Uterus (tissue), 4 donors: ENCODE data around the gene SLC30A7. TPM values are rescaled to one million over a fixed set of nuclear protein-coding genes. Genes with fewer than 3 reads are reported as not detected.

Source experiments
- DNase-seq, 2 donors: peaks; one replicate each; pipeline ENCODE4 v3.0.0-alpha.2; 2019 to 2020
- H3K27ac ChIP-seq, 2 donors: fragments of 200-600 bp; sonication (generic); 1 replicate in 1 of 2; 2 replicates in 1 of 2; pipeline ENCODE4 v1.5.1; 2016 to 2018
- H3K27me3 ChIP-seq, 2 donors: fragments of 200-600 bp; sonication (generic); one replicate each; pipeline ENCODE4 v1.5.1; 2018 to 2019; ENCODE audit warnings: control low read depth in 1 of 2
- H3K36me3 ChIP-seq, 2 donors: fragments of 200-600 bp; sonication (generic); one replicate each; pipeline ENCODE4 v1.5.1; 2019; ENCODE audit warnings: control low read depth in 1 of 2
- H3K4me1 ChIP-seq, 2 donors: fragments of 200-600 bp; sonication (generic); one replicate each; pipeline ENCODE4 v1.5.1; 2018 to 2019; ENCODE audit warnings: control low read depth in 1 of 2
- H3K4me3 ChIP-seq, 2 donors: fragments of 200-600 bp; sonication (generic); 1 replicate in 1 of 2; 2 replicates in 1 of 2; pipeline ENCODE4 v1.5.1; 2018 to 2019; ENCODE audit warnings: mild to moderate bottlenecking in 1 of 2
- H3K9me3 ChIP-seq, 2 donors: fragments of 200-600 bp; sonication (generic); one replicate each; pipeline ENCODE4 v1.5.1; 2019; ENCODE audit warnings: control low read depth in 1 of 2
- CTCF ChIP-seq, 4 experiments: fragments of 200-600 bp in 2 of 4; fragments of 450-650 bp in 2 of 4; sonication (generic) in 2 of 4; IDR thresholded peaks; one replicate each; pipeline ENCODE4 v1.5.1; 2016 to 2019; ENCODE audit warnings: antibody characterized with exemption in 4 of 4, mild to moderate bottlenecking in 2 of 4, moderate library complexity in 1 of 4
- POLR2A ChIP-seq, 2 donors: fragments of 450-650 bp; IDR thresholded peaks; one replicate each; pipeline ENCODE4 v1.6.1; 2016; ENCODE audit warnings: antibody characterized with exemption in 2 of 2, mild to moderate bottlenecking in 1 of 2, moderate library complexity in 1 of 2
- intact Hi-C: fragments of 100-400 bp; cut with DNase I; formaldehyde crosslinking; loops from one replicate; pipeline ENCODE4 v1.15.1; 2023; ENCODE audit warnings: low total_unique reads
- total RNA-seq, 4 donors: library from RNA; depleted of rRNA in 3 of 4; stranded (reverse); fragments of >200 nt in 3 of 4; gene quantifications; one replicate each; pipeline versions ENCODE4 v1.1.0 to v1.2.4, GENCODE V29; 2014 to 2023
- donor health status: DM: yes; HTN: yes; CAD: no.

SLC30A7 gene
- total RNA-seq, 4 donors from 2014 or later = 15.1 to 53.0 (median 22.8) TPM

GRCh38 chr1:100988121-100988520 lies 92.2 kb downstream of the SLC30A7 start:
- intact Hi-C loops = no loop called here
- Histone ChIP-seq H3K27me3 (no peaks in the 10 kb centered on the region), H3K36me3 (no peaks in the 10 kb centered on the region), H3K9me3 (no peaks in the 10 kb centered on the region), H3K4me1 (no peaks in the 10 kb centered on the region), H3K27ac (no peak overlapping the region), H3K4me3 (no peak overlapping the region)
- TF ChIP-seq CTCF (IDR thresholded peaks at IDR 0.05) = no peak
- TF ChIP-seq POLR2A (IDR thresholded peaks at IDR 0.05) = no peak
- no peak for DNase-seq

- DNase-seq = no peak
- Histone ChIP-seq H3K9me3 (no peaks in the 10 kb centered on the region), H3K27me3 (no peaks in the 10 kb centered on the region), H3K36me3 (no peaks in the 10 kb centered on the region), H3K27ac (no peak overlapping the region), H3K4me1 (no peaks in the 10 kb centered on the region), H3K4me3 (no peak overlapping the region)
- no peak for TF ChIP-seq POLR2A (IDR thresholded peaks at IDR 0.05)
- TF ChIP-seq CTCF (IDR thresholded peaks at IDR 0.05) = no peak
- intact Hi-C loops = no loop called here
These were observed 93.6 kb downstream of the SLC30A7 start for GRCh38 chr1:100989306-100990077.

- intact Hi-C loops = no loop called here
- Histone ChIP-seq H3K27ac (peak overlapping the region in 1 of 2 donors; percentile 56), H3K27me3 (no peaks in the 10 kb centered on the region), H3K36me3 (no peaks in the 10 kb centered on the region), H3K9me3 (no peaks in the 10 kb centered on the region), H3K4me3 (no peak overlapping the region), H3K4me1 (no peaks in the 10 kb centered on the region)
- TF ChIP-seq CTCF (IDR thresholded peaks at IDR 0.05) (no peak), POLR2A (IDR thresholded peaks at IDR 0.05) (no peak)
- DNase-seq = no peak
These were observed 99.5 kb downstream of the SLC30A7 start for GRCh38 chr1:100995198-100995988.

GRCh38 chr1:100998426-100998825 lies 102.5 kb downstream of the SLC30A7 start:
- no peak overlapping the region for H3K27ac ChIP-seq
- no peaks in the 10 kb centered on the region for H3K36me3 ChIP-seq
- DNase-seq = no peak
- TF ChIP-seq POLR2A (IDR thresholded peaks at IDR 0.05) (no peak), CTCF (IDR thresholded peaks at IDR 0.05) (no peak)
- H3K9me3 ChIP-seq = no peaks in the 10 kb centered on the region
- intact Hi-C loops = no loop called here
- H3K4me3 ChIP-seq = no peak overlapping the region
- no peaks in the 10 kb centered on the region for H3K27me3 ChIP-seq
- no peaks in the 10 kb centered on the region for H3K4me1 ChIP-seq
